HG03159 (cell line): ENCODE data around the gene LMTK3.

Experiments
- ATAC-seq: cut with Tn5 transposase; IDR thresholded peaks from one replicate; pipeline ENCODE4 v1.9.1; 2021; ENCODE audit warnings: mild to moderate bottlenecking, moderate library complexity; ENCODE audit not compliant: unreplicated experiment

Gene LMTK3, protein sequence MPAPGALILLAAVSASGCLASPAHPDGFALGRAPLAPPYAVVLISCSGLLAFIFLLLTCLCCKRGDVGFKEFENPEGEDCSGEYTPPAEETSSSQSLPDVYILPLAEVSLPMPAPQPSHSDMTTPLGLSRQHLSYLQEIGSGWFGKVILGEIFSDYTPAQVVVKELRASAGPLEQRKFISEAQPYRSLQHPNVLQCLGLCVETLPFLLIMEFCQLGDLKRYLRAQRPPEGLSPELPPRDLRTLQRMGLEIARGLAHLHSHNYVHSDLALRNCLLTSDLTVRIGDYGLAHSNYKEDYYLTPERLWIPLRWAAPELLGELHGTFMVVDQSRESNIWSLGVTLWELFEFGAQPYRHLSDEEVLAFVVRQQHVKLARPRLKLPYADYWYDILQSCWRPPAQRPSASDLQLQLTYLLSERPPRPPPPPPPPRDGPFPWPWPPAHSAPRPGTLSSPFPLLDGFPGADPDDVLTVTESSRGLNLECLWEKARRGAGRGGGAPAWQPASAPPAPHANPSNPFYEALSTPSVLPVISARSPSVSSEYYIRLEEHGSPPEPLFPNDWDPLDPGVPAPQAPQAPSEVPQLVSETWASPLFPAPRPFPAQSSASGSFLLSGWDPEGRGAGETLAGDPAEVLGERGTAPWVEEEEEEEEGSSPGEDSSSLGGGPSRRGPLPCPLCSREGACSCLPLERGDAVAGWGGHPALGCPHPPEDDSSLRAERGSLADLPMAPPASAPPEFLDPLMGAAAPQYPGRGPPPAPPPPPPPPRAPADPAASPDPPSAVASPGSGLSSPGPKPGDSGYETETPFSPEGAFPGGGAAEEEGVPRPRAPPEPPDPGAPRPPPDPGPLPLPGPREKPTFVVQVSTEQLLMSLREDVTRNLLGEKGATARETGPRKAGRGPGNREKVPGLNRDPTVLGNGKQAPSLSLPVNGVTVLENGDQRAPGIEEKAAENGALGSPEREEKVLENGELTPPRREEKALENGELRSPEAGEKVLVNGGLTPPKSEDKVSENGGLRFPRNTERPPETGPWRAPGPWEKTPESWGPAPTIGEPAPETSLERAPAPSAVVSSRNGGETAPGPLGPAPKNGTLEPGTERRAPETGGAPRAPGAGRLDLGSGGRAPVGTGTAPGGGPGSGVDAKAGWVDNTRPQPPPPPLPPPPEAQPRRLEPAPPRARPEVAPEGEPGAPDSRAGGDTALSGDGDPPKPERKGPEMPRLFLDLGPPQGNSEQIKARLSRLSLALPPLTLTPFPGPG (N-terminal part only)

DNA sequence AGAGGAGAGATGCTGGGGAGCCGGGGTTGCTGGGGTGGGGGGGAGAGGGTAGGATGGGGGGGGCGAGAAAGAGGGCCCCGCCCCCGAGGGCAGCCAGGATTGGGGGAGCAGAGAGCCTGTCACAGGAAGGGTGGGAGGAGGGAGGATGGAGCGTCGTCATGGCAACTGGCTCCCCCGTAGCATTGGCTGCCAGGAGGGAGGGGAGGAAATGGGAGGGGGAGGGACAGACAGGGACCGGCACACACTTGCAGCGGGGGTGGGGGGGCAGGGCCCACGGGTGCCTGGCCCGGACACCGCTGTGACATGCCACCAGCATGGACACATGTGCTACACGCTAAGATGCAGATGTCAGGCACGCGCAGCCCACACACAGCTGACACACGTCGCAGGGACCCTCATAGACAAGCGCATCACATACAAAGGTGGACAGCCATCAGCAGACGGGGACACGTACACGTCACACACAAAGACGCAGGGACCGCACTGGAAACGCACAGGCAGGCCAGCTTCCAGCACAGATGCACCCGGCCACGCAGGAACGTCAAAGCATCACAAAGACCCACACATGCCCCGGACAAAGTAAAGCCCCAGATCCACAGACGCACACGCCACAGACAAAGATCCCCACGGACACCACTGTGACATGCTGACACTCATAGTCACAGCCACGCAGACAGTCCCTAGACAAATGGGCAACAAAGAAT is at the start of gene LMTK3:
LMTK3 (minus strand) TSS at position 36 of the 704 bp plus-strand sequence. CDS start 259 bp downstream, outside the sequence.
- ATAC-seq = no peak

DNA sequence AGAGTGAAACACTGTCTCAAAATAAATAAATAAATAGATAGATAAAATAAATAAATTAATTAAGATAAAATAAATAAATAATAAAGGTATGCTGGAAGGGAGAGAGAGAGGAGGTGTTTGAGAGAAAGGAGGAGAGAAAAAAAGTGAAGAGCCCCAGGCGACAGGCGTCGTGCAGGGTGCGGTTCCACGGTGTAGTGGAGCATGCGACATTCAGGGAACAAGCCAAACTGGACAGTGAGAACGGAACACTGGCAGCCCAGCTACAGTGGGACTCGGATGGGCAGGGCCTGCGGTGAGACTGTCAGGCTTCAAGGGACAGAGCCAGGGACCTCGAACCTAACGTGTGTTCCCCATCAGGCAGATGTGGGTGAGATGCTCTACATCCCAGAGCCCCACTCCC is 49.8 kb upstream of the LMTK3 start:
- no peak for ATAC-seq

- no peak for ATAC-seq
Observed at GRCh38 chr19:48560095-48560530, 48.5 kb upstream of the LMTK3 start.

- no peak for ATAC-seq
Observed at GRCh38 chr19:48558018-48558684, 46.5 kb upstream of the LMTK3 start.

DNA sequence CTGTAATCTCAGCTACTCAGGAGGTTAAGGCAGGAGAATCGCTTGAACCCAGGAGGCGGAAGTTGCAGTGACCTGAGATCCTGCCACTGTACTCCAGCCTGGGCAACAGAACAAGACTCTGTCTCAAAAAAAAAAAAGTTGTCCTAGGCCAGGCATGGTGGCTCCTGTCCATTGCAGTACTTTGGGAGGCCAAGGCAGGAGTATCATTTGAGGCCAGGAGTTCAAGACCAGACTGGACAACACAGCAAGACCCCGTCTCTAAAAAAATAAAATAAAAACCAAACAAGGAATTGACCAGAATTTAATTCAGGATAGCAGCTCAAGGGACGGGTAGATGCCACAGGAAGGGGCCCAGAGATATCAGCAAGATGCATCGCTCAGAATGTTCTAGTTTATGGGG is 45.2 kb upstream of the LMTK3 start:
- no peak for ATAC-seq

GRCh38 chr19:48556163-48556562 is 44.5 kb upstream of the LMTK3 start:
- ATAC-seq = no peak

- ATAC-seq = no peak
Observed at GRCh38 chr19:48554385-48555091, 42.9 kb upstream of the LMTK3 start.

- ATAC-seq = no peak
Observed at GRCh38 chr19:48553676-48554384, 42.2 kb upstream of the LMTK3 start.

- no peak for ATAC-seq
Observed at GRCh38 chr19:48552406-48553322, 41.0 kb upstream of the LMTK3 start.

- ATAC-seq = no peak
Observed at GRCh38 chr19:48551437-48552302, 40.0 kb upstream of the LMTK3 start, which contains the start of gene SULT2B1. TSS of gene SULT2B1 (plus strand) at chr19:48552172. CDS start at chr19:48552253, 81 bp downstream.

DNA sequence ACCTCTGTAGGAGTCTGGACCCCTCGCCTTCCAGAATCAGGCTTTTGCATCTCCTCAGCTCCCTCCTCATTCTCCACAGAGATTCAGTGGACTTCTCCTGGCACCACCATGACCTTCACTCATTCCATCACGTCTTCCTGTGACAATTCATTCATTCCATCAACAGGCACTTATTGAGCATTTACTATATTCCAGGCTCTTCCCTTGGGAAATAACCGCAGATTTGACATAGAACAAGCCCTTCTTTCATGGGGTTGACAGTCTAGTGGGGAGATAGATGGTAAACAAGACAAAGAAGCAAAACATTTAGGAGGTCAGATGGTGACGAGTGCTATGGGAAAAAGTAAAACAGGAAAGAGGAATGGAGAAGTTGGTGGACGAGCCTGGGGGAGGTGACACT is 37.7 kb upstream of the LMTK3 start:
- ATAC-seq = no peak

DNA sequence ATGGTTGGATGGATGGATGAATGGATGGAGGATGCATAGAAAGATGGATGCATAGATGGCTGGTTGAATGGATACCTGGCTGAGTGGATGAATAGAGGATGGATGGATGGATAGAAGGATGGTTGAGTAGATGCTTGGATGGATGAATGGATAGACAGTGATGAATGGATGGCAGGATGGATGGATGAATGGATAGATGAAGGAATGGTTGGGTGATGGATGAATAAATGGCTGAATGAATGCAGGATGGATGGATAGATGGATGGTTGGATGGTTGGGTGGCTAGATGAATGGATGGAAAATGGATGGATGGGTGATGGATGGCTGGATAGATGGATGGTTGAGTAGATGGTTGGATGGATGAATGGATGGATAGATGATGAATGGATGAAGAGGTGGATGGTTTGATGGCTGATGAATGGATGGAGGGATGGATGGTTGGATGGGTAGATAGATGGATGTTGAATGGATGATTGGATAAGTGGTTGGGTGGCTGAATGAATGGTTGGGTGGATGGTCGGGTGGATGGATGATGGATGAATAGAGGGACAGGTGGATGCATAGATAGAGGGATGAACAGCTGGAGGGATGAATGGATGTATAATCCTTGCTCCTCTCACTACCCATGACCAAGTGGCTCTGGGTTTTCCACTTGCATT is 36.7 kb upstream of the LMTK3 start:
- no peak for ATAC-seq

DNA sequence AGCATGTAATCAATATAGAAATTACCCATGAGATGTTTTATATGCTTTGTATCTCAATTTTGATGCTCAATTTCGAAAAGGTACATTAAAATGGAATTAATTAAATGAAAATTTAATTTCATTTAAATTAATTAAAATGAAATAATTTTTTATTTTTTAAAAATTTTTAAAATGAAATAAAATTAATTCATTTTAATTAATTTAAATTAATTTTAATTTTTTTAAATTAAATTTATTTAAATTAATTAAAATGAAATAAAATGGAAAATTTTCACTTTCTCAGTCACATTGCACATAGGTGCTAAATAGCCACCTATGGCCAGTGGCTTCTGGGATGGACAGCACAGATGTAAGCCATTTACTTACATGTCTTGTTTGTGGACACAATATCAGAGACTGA is 36.1 kb upstream of the LMTK3 start:
- ATAC-seq = no peak

DNA sequence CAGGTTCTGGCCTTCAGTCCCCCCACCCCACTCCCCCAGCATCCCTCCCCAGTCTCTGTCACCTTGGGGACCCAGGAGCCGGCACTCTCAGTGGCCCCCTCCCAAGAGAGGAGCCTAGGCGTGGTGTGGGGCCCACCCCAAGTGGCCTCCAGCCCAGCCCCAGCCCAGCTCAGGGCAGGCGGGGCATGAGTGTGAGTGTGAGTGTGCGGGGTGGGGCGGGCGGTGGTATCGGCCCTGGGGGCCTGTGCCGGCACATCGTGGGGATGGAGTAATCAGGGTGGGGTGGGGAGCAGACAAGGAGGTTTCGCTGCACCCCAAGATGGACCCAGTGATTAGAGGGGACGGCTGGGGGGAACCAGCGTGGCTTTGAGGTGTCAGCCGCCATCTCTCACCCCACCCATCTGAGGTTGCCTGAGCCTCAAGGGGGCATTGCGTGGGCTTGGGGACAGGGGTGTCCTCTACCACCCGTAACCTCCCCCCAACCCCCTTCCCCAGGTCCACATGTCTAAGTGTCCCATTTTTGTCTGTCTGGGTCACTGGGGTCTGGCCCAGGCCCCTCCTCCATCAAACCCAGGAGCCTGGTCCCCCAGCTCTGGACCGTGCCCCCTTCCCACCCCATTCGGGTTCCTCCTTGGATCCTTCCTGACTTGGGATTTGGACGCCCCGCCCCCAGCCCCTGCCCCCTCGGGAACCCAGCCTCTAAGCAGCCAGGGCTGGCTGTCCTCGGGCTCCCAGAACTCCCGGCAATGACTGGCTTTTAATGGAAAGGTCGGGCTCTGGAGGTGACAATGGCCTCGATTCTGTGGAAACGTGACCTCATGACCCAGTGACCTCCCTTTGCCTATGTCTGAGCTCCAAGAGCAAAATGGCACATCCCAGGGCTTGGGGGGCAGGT is 33.5 kb upstream of the LMTK3 start:
- ATAC-seq = no peak

DNA sequence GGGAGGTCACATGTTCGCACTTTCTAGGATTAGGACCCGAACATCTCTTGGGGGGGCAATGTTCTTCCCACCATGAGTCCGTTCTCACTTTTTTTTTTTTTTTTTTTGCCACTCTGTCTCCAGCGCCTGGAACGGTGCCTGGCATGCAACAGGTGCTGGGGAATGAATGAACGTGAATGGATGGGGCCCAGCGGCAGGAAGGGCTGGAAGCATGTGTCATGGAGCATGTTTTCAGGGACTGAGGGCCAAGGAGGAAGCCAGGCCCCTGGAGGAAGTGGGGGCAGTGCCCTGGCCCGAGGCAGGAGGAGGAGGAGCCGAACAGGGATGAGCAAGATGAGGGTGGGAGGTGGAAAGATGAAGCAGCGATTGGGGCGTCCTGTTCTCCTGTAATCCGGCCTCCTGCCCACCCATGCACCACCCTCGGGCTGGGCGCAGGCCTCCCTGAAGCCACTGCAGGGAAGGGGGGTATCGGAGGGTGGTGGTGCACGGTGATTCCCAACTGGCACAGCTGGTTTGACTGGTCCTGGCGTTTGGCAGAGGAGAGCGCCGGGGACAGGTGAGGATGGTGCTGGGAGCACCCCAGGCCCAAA is 31.6 kb upstream of the LMTK3 start:
- no peak for ATAC-seq
